Putamen (tissue), 1 donor: Measurements from ENCODE around the gene ASB18.

ENCODE experiments used
- DNase-seq: peaks from one replicate; pipeline ENCODE4 v3.0.0-alpha.2; 2016; ENCODE audit warnings: low spot score

The ASB18 gene

GRCh38 chr2:236205867-236206645, 58.1 kb downstream of the ASB18 start:
- DNase-seq, result no peak

GRCh38 chr2:236204953-236205352, 59.3 kb downstream of the ASB18 start:
- no peak for DNase-seq

- no peak for DNase-seq
Measured at GRCh38 chr2:236200378-236200777, 63.8 kb downstream of the ASB18 start.

- no peak for DNase-seq
Measured at GRCh38 chr2:236196366-236196765, 67.8 kb downstream of the ASB18 start.

GRCh38 chr2:236195726-236196125, 68.5 kb downstream of the ASB18 start:
- DNase-seq, result no peak

- DNase-seq, result no peak
Measured at GRCh38 chr2:236194786-236195185, 69.4 kb downstream of the ASB18 start.

- DNase-seq, result no peak
Measured at GRCh38 chr2:236193026-236193425, 71.2 kb downstream of the ASB18 start.

GRCh38 chr2:236190674-236191073, 73.5 kb downstream of the ASB18 start:
- DNase-seq, result no peak

GRCh38 chr2:236184701-236185100, 79.5 kb downstream of the ASB18 start:
- no peak for DNase-seq

GRCh38 chr2:236180831-236181453, 83.3 kb downstream of the ASB18 start:
- no peak for DNase-seq

- no peak for DNase-seq
Measured at GRCh38 chr2:236180076-236180816, 84.0 kb downstream of the ASB18 start.

- no peak for DNase-seq
Measured at GRCh38 chr2:236179236-236180075, 84.8 kb downstream of the ASB18 start.

- DNase-seq, result no peak
Measured at GRCh38 chr2:236178890-236179235, 85.3 kb downstream of the ASB18 start.

- no peak for DNase-seq
Measured at GRCh38 chr2:236177967-236178889, 86.0 kb downstream of the ASB18 start.

GRCh38 chr2:236177604-236177966, 86.6 kb downstream of the ASB18 start:
- no peak for DNase-seq

GRCh38 chr2:236176951-236177350, 87.3 kb downstream of the ASB18 start:
- DNase-seq, result no peak

GRCh38 chr2:236176417-236176816, 87.8 kb downstream of the ASB18 start:
- DNase-seq, result no peak

GRCh38 chr2:236175548-236176150, 88.6 kb downstream of the ASB18 start:
- DNase-seq, result no peak

- no peak for DNase-seq
Measured at GRCh38 chr2:236173729-236174607, 90.2 kb downstream of the ASB18 start.
